Adrenal gland (tissue), 12 donors: Measurements from ENCODE around the gene FRY. TPM values are rescaled to one million over a fixed set of nuclear protein-coding genes. Genes with fewer than 3 reads are reported as not detected.

Experiments
- DNase-seq, 7 donors: peaks; one replicate each; pipeline ENCODE4 v3.0.0-alpha.2; 2019 to 2020
- H3K27ac ChIP-seq, 5 donors: fragments of 200-600 bp; sonication (generic) in 4 of 5; 1 replicate in 3 of 5; 2 replicates in 2 of 5; pipeline versions ENCODE4 v1.5.1 to v1.8.0; 2016 to 2020; ENCODE audit warnings: mild to moderate bottlenecking in 1 of 5
- H3K27me3 ChIP-seq: fragments of 200-600 bp; 2 replicates; pipeline ENCODE4 v1.8.0; 2021
- H3K36me3 ChIP-seq, 2 donors: fragments of 200-600 bp; replicated peaks in 1 of 2; 1 replicate in 1 of 2; 2 replicates in 1 of 2; pipeline versions ENCODE4 v1.5.1 to v1.8.0; 2018 to 2022
- H3K4me1 ChIP-seq, 2 donors: fragments of 200-600 bp; replicated peaks in 1 of 2; 1 replicate in 1 of 2; 2 replicates in 1 of 2; pipeline versions ENCODE4 v1.5.1 to v1.8.0; 2018 to 2021
- H3K4me3 ChIP-seq, 4 donors: fragments of 200-600 bp; sonication (generic) in 3 of 4; one replicate each; pipeline ENCODE4 v1.5.1; 2016 to 2018
- H3K9me3 ChIP-seq, 3 donors: fragments of 200-600 bp; sonication (generic) in 1 of 3; replicated peaks in 1 of 3; 1 replicate in 2 of 3; 2 replicates in 1 of 3; pipeline versions ENCODE4 v1.5.1 to v1.8.0; 2016 to 2021
- CTCF ChIP-seq, 6 experiments: fragments of 450-650 bp in 4 of 6; fragments of 200-600 bp in 2 of 6; sonication (generic) in 1 of 6; IDR thresholded peaks; 1 replicate in 5 of 6; 2 replicates in 1 of 6; pipeline versions ENCODE4 v1.5.1 to v1.8.0; 2016 to 2021; ENCODE audit warnings: antibody characterized with exemption in 6 of 6, mild to moderate bottlenecking in 2 of 6, moderate library complexity in 1 of 6
- POLR2A ChIP-seq, 2 donors: fragments of 450-650 bp; IDR thresholded peaks; one replicate each; pipeline ENCODE4 v1.6.1; 2017; ENCODE audit warnings: antibody characterized with exemption in 2 of 2, mild to moderate bottlenecking in 2 of 2, moderate library complexity in 1 of 2
- WGBS, 4 donors: extraction: QIAGEN DNeasy Blood & Tissue Kit in 2 of 4; methylation state at CpG; one replicate each; pipeline versions ENCODE4 v1.1.5 to v1.1.7; 2013 to 2017; 5-methylcytosine and 5-hydroxymethylcytosine counted together
- intact Hi-C, 2 donors: fragments of 100-400 bp; cut with DNase I; formaldehyde crosslinking; loops; one replicate each; pipeline versions ENCODE4 v1.14.1 to v1.15.0; 2022 to 2023
- polyA plus RNA-seq, 3 donors: library from polyadenylated mRNA; stranded (reverse); fragments of 200-250 nt in 2 of 3; fragments of 350-450 nt in 1 of 3; fragmentation: Illumina TruSeq in 1 of 3; extraction: RNeasy Lipid Tissue Mini Kit (QIAGEN cat#74804) in 1 of 3; gene quantifications; one replicate each; pipeline ENCODE4 v1.2.3, GENCODE V29; 2013 to 2014
- total RNA-seq, 9 donors: library from RNA; depleted of rRNA in 4 of 9; stranded (reverse); fragments of >200 nt in 4 of 9; fragments of 120-200 nt in 1 of 9; fragmentation: NEBNext Ultra II Directional in 1 of 9; extraction: Animal tissue kit (Norgen Biotek cat#: 25700) in 1 of 9; gene quantifications; one replicate each; pipeline versions ENCODE4 v1.1.0 to v1.2.4, GENCODE V29; 2013 to 2023
- donor health status: healthy with polysubstance abuse.
- donor health status: Bipolar disorder and iron deficiency.
- donor health status: DM: yes; HTN: yes; CAD: no.
- donor health status: DM: no; HTN: no; CAD: no.
- donor health status: DM: no; HTN: no; CAD: no.
- donor health status: DM: yes; HTN: yes; CAD: no.

FRY gene
- total and polyA plus RNA-seq, 12 donors, result 1.5 to 17.2 (median 7.3) TPM

GRCh38 chr13:32205431-32206096 lies 174.0 kb downstream of the FRY start:
- Histone ChIP-seq H3K9me3 (no peaks in the 10 kb centered on the region), H3K27ac (no peak overlapping the region), H3K27me3 (no peaks in the 10 kb centered on the region), H3K36me3 (no peaks in the 10 kb centered on the region), H3K4me1 (no peaks in the 10 kb centered on the region), H3K4me3 (no peak overlapping the region)
- TF ChIP-seq CTCF (IDR thresholded peaks at IDR 0.05), result no peak
- no peak for TF ChIP-seq POLR2A (IDR thresholded peaks at IDR 0.05)
- DNase-seq, result no peak
- intact Hi-C loops, result no loop called here
- 68 to 71% (median 69%) methylated on average over 4 of the region's 4 CpGs for WGBS, 4 donors

- H3K9me3 ChIP-seq, result no peaks in the 10 kb centered on the region
- no peak overlapping the region for H3K27ac ChIP-seq
- no peak for DNase-seq
- intact Hi-C loops, result no loop called here
- TF ChIP-seq POLR2A (IDR thresholded peaks at IDR 0.05) (no peak), CTCF (IDR thresholded peaks at IDR 0.05) (no peak)
- 76 to 83% (median 76%) methylated on average over 5 of the region's 5 CpGs for WGBS, 4 donors
- no peak overlapping the region for H3K4me3 ChIP-seq
- no peaks in the 10 kb centered on the region for H3K4me1 ChIP-seq
- no peaks in the 10 kb centered on the region for H3K36me3 ChIP-seq
- no peaks in the 10 kb centered on the region for H3K27me3 ChIP-seq
Measured at GRCh38 chr13:32206097-32206740, 174.6 kb downstream of the FRY start.

GRCh38 chr13:32208860-32209259 lies 177.3 kb downstream of the FRY start:
- Histone ChIP-seq H3K9me3 (no peaks in the 10 kb centered on the region), H3K4me3 (no peak overlapping the region), H3K27me3 (no peaks in the 10 kb centered on the region), H3K4me1 (no peaks in the 10 kb centered on the region), H3K36me3 (no peaks in the 10 kb centered on the region), H3K27ac (no peak overlapping the region)
- 81 to 98% (median 86%) methylated on average over 7 to 13 of the region's 13 CpGs for WGBS, 4 donors
- intact Hi-C loops, result no loop called here
- no peak for DNase-seq
- TF ChIP-seq POLR2A (IDR thresholded peaks at IDR 0.05) (no peak), CTCF (IDR thresholded peaks at IDR 0.05) (no peak)

GRCh38 chr13:32209652-32210051 lies 178.1 kb downstream of the FRY start:
- WGBS, 4 donors, result 86 to 96% (median 96%) methylated on average over 2 of the region's 2 CpGs
- H3K27me3 ChIP-seq, result no peaks in the 10 kb centered on the region
- intact Hi-C loops, result no loop called here
- H3K36me3 ChIP-seq, result no peaks in the 10 kb centered on the region
- DNase-seq, result no peak
- H3K27ac ChIP-seq, result no peak overlapping the region
- TF ChIP-seq POLR2A (IDR thresholded peaks at IDR 0.05) (no peak), CTCF (IDR thresholded peaks at IDR 0.05) (no peak)
- H3K4me1 ChIP-seq, result no peaks in the 10 kb centered on the region
- no peaks in the 10 kb centered on the region for H3K9me3 ChIP-seq
- no peak overlapping the region for H3K4me3 ChIP-seq
